ENCODE results near the gene TNFRSF12A. TPM values are rescaled to one million over a fixed set of nuclear protein-coding genes. Genes with fewer than 3 reads are reported as not detected.

The TNFRSF12A gene
- total RNA-seq, 6 experiments from 2014 or later, result 392 to 451 (median 429) TPM

DNA sequence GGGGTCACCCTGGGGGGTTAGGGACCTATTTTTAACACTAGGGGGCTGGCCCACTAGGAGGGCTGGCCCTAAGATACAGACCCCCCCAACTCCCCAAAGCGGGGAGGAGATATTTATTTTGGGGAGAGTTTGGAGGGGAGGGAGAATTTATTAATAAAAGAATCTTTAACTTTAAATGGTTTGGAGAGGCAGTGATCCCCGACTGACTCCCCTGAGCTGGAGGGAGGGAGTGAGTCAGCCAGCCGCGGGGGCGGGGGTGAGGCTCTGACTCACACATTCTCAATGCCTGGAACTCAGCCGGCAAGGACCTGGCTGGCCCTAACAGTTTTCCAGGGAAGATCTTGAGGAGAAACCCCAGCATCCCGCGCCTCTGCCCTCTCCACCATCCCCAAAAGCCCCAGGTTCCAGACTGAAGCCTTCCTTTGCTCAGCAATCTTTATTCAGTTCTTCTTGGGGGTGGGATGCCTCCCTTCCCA lies 2.1 kb downstream of the TNFRSF12A start:
- TF ChIP-seq, protein P1, sequence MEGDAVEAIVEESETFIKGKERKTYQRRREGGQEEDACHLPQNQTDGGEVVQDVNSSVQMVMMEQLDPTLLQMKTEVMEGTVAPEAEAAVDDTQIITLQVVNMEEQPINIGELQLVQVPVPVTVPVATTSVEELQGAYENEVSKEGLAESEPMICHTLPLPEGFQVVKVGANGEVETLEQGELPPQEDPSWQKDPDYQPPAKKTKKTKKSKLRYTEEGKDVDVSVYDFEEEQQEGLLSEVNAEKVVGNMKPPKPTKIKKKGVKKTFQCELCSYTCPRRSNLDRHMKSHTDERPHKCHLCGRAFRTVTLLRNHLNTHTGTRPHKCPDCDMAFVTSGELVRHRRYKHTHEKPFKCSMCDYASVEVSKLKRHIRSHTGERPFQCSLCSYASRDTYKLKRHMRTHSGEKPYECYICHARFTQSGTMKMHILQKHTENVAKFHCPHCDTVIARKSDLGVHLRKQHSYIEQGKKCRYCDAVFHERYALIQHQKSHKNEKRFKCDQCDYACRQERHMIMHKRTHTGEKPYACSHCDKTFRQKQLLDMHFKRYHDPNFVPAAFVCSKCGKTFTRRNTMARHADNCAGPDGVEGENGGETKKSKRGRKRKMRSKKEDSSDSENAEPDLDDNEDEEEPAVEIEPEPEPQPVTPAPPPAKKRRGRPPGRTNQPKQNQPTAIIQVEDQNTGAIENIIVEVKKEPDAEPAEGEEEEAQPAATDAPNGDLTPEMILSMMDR (IDR thresholded peaks at IDR 0.05), result no peak; the same call in 1 of the 2 replicates
- Mint-ChIP-seq H3K4me3 (peak overlapping the region; percentile 99), H3K36me3 (ENCODE audit: low read depth) (peaks cover 45% of the 10 kb centered on the region), H3K27ac (peak overlapping the region; percentile 98), H3K9me3 (peaks cover 11% of the 10 kb centered on the region), H3K27me3 (ENCODE audit: insufficient read depth) (peaks cover 49% of the 10 kb centered on the region), H3K4me1 (ENCODE audit: low read depth) (peaks cover 33% of the 10 kb centered on the region)
- DNase-seq, result peak; percentile 95

DNA sequence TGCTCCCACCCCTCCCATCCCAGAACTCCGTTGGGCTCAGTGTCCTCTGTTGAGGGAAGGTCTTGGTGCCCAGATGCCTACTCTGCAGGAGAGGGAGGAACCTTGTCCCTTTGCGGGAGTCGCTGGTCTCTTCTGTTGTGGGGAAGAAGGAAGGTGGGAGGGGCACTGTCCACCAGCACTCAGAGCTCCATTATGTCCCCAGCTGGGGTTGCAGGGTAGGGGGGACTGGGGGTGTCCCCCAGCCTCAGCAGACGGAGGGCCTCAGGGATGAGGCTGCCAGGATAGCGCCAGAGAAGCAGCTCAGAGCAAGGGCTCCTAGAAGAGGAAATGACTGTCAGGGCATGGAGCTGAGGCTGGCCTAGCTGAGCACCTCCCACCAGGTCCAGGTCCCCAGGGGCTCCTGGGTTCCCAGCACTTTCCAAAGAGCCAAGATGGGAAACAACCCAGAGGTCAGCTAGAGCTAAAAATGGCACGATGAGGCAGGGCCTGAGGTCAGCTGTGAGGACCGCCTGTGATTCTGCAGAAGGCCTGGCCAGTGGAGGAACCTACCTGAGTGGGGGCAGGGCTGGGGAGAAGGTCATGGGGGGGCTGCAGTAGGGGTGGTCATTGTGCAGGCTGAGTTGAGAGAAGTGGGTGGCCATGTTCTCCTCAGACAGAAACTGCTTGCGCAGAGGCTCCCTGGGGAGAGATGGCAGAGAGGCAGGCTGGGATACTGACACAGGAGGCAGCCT lies 2.7 kb downstream of the TNFRSF12A start:
- H3K9me3 Mint-ChIP-seq, result peaks cover 11% of the 10 kb centered on the region
- peak overlapping the region; percentile 98 for H3K27ac Mint-ChIP-seq
- peaks cover 45% of the 10 kb centered on the region for H3K36me3 Mint-ChIP-seq (ENCODE audit: low read depth)
- peak overlapping the region; percentile 99 for H3K4me3 Mint-ChIP-seq
- DNase-seq, result peak; percentile 17
- H3K27me3 Mint-ChIP-seq (ENCODE audit: insufficient read depth), result peaks cover 49% of the 10 kb centered on the region
- H3K4me1 Mint-ChIP-seq (ENCODE audit: low read depth), result peaks cover 33% of the 10 kb centered on the region
- TF ChIP-seq, protein P1 (IDR thresholded peaks at IDR 0.05), result no peak

DNA sequence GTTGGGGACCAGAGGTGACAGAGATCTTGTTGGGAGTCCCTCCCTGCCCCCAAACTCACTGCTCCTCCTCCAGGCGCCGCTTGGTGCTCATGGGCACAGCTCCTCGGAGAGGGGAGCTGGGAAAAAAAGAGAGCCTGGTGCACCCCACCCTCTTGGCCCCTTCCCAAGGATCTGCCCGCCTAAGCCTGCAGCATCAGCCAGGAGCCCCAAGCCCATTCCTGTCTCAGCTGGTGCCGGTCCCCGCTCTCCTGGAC lies 3.2 kb downstream of the TNFRSF12A start:
- H3K36me3 Mint-ChIP-seq (ENCODE audit: low read depth), result peaks cover 45% of the 10 kb centered on the region
- peaks cover 33% of the 10 kb centered on the region for H3K4me1 Mint-ChIP-seq (ENCODE audit: low read depth)
- peak overlapping the region; percentile 99 for H3K4me3 Mint-ChIP-seq
- peaks cover 11% of the 10 kb centered on the region for H3K9me3 Mint-ChIP-seq
- peak overlapping the region; percentile 98 for H3K27ac Mint-ChIP-seq
- peak; percentile 83 for DNase-seq
- TF ChIP-seq, protein P1 (IDR thresholded peaks at IDR 0.05), result no peak
- H3K27me3 Mint-ChIP-seq (ENCODE audit: insufficient read depth), result peaks cover 49% of the 10 kb centered on the region

DNA sequence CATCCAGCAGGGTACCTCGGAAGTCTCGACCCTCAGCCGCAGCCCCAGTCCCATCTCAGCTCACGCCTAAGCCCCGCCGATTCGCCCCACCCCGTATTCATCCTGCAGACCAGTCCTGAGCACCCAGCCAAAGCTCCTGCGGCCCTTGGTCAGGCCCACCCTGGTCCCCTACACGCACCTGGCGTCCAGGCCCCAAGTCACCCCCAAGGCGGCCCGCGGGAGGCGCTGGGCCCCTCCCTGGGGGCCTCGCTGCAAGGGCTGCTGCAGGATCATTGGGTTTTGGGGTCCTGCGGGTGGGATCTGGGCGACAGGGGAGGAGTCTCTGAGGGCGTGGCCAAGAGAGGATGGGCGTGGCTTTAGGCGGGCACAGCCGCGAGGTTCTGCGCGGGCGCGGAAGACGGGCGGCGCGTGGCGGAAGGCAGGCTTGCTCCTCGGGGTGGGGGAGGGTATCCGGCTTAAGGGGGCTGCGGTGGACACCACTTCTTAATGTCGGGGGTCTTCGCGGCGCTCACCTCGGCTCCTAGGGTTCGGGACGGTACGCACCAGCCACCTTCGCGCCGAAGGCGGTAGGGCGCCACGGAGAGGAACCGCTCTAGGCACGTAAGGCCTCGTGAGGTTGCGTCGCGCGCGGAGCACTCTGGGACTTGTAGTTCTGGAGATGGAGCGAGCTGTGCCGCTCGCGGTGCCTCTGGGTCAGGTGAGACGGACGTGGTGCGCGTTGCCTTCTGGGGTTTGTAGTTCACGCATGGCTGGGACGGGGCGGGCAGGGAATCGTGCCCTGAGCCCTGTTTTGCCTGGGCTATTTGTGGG lies 3.7 kb downstream of the TNFRSF12A start, which contains the start of the genes HCFC1R1 and THOC6:
Gene HCFC1R1, minus strand, starts transcription at position 274 of the 810 bp plus-strand sequence. Its CDS starts 1 bp downstream, at position 273.
Gene THOC6, plus strand, starts transcription at position 367 of the 810 bp plus-strand sequence. Its CDS starts 292 bp downstream, at position 659.
- TF ChIP-seq, protein P1 (IDR thresholded peaks at IDR 0.05), result no peak

DNA sequence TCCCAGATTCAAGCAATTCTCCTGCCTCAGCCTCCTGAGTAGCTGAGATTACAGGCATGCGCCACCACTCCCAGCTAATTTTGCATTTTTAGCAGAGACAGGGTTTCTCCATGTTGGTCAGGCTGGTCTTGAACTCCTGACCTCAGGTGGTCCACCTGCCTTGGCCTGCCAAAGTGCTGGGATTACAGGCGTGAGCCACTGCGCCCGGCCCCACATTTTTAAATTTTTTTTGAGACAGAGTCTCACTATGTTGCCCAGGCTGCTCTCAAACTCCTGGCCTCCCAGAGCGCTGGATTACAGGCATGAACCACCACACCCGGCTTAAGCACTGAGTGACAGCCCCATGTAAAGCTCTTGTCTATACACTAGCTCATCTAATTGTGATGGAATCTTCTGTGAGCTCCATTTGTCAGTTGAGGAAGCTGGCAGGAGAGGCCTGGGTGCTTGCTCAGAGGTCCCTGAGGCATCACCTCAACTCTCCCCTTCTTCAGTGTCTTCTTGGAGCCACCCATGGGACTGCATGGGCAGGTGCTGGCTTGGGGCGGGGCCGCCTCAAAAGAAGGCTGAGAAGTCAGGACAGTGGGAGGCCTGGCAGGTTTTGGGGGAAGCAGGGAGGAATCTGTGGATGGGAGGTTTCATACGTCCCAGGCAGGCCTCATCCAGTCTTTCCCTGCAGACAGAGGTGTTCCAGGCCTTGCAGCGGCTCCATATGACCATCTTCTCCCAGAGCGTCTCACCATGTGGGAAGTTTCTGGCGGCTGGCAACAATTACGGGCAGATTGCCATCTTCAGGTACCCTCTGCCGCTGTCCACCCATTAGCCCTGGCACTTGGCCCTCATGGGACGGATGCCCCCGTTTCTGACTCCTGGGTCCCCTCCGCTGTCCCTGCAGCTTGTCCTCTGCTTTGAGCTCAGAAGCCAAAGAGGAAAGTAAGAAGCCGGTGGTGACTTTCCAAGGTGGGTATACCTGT lies 5.1 kb downstream of the TNFRSF12A start:
- DNase-seq, result no peak
- Mint-ChIP-seq H3K27ac (peak overlapping the region; percentile 40), H3K36me3 (ENCODE audit: low read depth) (peaks cover 45% of the 10 kb centered on the region), H3K4me3 (peak overlapping the region; percentile 99), H3K9me3 (peaks cover 11% of the 10 kb centered on the region), H3K4me1 (ENCODE audit: low read depth) (peaks cover 33% of the 10 kb centered on the region), H3K27me3 (ENCODE audit: insufficient read depth) (peaks cover 58% of the 10 kb centered on the region)
- TF ChIP-seq, protein P1 (IDR thresholded peaks at IDR 0.05), result no peak

More for the DNA sequence above, 3.7 kb downstream of the TNFRSF12A start, which contains the start of the genes HCFC1R1 and THOC6:
- H3K9me3 Mint-ChIP-seq, result peaks cover 11% of the 10 kb centered on the region
- peaks cover 45% of the 10 kb centered on the region for H3K36me3 Mint-ChIP-seq (ENCODE audit: low read depth)
- peaks cover 50% of the 10 kb centered on the region for H3K27me3 Mint-ChIP-seq (ENCODE audit: insufficient read depth)
- peak within 1 kb of the TSS; percentile 98 for H3K27ac Mint-ChIP-seq
- H3K4me1 Mint-ChIP-seq (ENCODE audit: low read depth), result peaks cover 33% of the 10 kb centered on the region
- peak; percentile 95 for DNase-seq
- H3K4me3 Mint-ChIP-seq, result peak within 1 kb of the TSS; percentile 99

Data from HFFc6 (cell line).